ENCODE measurements around the gene CDC40.
"Not testable (repeated sequence)": the region's sequence is repeated elsewhere in the genome, so short reads cannot be mapped to it uniquely, and the experiment has no call there.

Gene CDC40

GRCh38 chr6:110271732-110272022 lies 91.5 kb downstream of the CDC40 start:
- no peak for DNase-seq (ENCODE audit: extremely low read depth, low read depth)
- no peak for TF ChIP-seq CTCF (IDR thresholded peaks at IDR 0.05; ENCODE audit: low read depth, low read length)

GRCh38 chr6:110272781-110273180 lies 92.6 kb downstream of the CDC40 start:
- not testable (repeated sequence) for DNase-seq (ENCODE audit: extremely low read depth, low read depth)

- no peak for TF ChIP-seq CTCF (IDR thresholded peaks at IDR 0.05; ENCODE audit: low read depth, low read length)
- no peak for DNase-seq (ENCODE audit: extremely low read depth, low read depth)
Measured at GRCh38 chr6:110277100-110277665, 97.0 kb downstream of the CDC40 start.

Measured in AG09319 (cell line).